VCaP (cell line): ENCODE results near the gene CLIP2.
A peak's percentile ranks its signal among the peaks of the same experiment; 100 is the strongest.
"Not testable (repeated sequence)": the region's sequence is repeated elsewhere in the genome, so short reads cannot be mapped to it uniquely, and the experiment has no call there.

ENCODE experiments used
- H3K27ac ChIP-seq: fragments of 450-650 bp; 2 replicates; pipeline ENCODE4 v1.5.1; 2017
- TF ChIP-seq, protein P1 (sequence below): fragments of 450-650 bp; conservative IDR thresholded peaks from 2 replicates; pipeline ENCODE4 v1.5.1; 2017; ENCODE audit warnings: mild to moderate bottlenecking, moderate library complexity

Gene CLIP2

GRCh38 chr7:74387606-74388005 lies 98.4 kb downstream of the CLIP2 start:
- TF ChIP-seq, protein P1, sequence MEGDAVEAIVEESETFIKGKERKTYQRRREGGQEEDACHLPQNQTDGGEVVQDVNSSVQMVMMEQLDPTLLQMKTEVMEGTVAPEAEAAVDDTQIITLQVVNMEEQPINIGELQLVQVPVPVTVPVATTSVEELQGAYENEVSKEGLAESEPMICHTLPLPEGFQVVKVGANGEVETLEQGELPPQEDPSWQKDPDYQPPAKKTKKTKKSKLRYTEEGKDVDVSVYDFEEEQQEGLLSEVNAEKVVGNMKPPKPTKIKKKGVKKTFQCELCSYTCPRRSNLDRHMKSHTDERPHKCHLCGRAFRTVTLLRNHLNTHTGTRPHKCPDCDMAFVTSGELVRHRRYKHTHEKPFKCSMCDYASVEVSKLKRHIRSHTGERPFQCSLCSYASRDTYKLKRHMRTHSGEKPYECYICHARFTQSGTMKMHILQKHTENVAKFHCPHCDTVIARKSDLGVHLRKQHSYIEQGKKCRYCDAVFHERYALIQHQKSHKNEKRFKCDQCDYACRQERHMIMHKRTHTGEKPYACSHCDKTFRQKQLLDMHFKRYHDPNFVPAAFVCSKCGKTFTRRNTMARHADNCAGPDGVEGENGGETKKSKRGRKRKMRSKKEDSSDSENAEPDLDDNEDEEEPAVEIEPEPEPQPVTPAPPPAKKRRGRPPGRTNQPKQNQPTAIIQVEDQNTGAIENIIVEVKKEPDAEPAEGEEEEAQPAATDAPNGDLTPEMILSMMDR = no peak
- no peak overlapping the region for H3K27ac ChIP-seq

DNA sequence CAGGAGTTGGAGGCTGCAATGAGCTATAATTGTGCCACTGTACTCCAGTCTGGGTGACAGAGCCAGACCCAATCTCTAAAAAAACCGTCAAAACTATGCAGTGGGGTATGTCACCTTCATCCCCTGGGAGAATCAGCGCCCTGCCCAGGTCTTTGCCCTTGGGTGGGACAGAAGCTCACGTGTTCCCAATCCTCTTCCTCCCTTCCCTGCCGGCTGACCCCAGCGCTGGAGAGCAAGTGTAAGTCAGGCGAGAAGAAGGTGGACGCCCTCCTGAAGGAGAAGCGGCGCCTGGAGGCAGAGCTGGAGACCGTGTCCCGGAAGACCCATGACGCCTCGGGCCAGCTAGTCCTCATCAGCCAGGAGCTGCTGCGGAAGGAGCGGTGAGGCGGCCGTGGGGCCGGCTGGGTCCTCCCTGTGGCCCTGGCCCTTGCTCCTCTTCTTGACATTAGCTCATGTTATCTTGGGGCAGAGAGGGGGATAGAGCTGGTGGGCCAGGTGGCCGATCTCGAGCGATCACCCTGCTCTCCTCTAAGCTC lies 99.7 kb downstream of the CLIP2 start:
- TF ChIP-seq, protein P1 = no peak
- H3K27ac ChIP-seq = no peak overlapping the region

GRCh38 chr7:74393722-74394121 lies 104.5 kb downstream of the CLIP2 start:
- H3K27ac ChIP-seq = not testable (repeated sequence)
- TF ChIP-seq, protein P1 = peak; percentile 54

DNA sequence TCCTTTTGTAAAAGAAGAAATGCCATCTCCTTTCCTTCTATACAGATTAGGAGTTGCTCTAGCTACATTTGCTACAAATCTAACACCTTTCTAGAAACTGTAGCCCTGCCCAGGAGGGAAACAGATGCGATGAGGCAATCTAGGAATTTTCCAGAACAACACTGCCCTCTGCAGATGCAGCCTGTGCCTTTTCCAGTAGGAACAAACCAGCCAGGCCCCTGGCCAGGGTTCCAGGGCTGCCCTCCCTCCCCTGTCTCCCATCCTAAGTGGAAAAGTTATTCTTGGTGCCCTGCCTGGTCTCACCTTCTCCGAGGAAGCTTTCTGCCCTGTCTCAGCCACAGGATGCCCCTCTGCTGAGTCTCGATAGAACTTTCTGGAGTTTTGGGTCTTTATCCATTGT lies 105.4 kb downstream of the CLIP2 start:
- not testable (repeated sequence) for H3K27ac ChIP-seq
- TF ChIP-seq, protein P1 = peak; percentile 50

GRCh38 chr7:74395745-74396311 lies 106.6 kb downstream of the CLIP2 start:
- H3K27ac ChIP-seq = no peak overlapping the region
- TF ChIP-seq, protein P1 = no peak

DNA sequence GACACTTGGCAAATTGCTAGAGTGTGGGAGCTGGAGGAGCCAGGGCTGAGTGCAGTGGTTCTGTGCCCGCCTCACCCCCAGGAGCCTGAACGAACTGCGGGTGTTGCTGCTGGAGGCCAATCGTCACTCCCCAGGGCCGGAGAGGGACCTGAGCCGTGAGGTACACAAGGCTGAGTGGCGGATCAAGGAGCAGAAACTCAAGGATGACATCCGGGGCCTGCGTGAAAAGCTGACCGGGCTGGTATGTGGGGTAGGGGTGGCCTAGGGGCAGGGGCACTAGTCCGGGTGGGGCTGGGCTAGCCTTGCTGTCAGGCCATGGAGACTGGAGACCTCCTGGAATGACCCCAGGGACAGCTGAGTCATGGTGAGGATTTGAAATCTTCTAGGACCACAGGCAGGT lies 107.8 kb downstream of the CLIP2 start:
- no peak overlapping the region for H3K27ac ChIP-seq
- TF ChIP-seq, protein P1 = no peak

DNA sequence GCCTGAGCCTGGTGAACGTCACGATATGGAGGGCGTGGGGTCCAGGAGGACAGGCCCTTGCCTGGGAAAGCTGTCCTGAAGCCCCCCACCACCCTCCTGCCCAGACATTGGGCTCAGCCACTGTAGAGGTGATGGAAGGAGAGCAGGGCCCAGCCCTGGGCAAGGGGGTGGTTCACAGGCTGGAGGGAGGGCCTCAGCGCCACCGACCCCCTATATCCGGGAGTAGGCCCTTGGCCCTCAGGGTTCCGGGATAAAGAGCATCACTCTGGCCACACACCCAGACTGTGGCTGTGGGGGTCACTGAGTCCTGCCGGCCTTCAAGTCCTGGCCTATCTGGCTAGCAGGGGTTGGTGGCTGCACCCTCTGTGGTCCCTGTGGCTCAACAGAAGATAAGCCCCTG lies 109.2 kb downstream of the CLIP2 start:
- no peak overlapping the region for H3K27ac ChIP-seq
- TF ChIP-seq, protein P1 = no peak
